GM18520 (cell line): ENCODE results near the gene TESMIN.

Source experiments
- ATAC-seq: cut with Tn5 transposase; IDR thresholded peaks from one replicate; pipeline ENCODE4 v1.9.1; 2021; ENCODE audit not compliant: unreplicated experiment

Gene TESMIN, protein sequence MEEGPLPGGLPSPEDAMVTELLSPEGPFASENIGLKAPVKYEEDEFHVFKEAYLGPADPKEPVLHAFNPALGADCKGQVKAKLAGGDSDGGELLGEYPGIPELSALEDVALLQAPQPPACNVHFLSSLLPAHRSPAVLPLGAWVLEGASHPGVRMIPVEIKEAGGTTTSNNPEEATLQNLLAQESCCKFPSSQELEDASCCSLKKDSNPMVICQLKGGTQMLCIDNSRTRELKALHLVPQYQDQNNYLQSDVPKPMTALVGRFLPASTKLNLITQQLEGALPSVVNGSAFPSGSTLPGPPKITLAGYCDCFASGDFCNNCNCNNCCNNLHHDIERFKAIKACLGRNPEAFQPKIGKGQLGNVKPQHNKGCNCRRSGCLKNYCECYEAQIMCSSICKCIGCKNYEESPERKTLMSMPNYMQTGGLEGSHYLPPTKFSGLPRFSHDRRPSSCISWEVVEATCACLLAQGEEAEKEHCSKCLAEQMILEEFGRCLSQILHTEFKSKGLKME

GRCh38 chr11:68751331-68751856, at the start of gene TESMIN:
Gene TESMIN (minus strand): TSS chr11:68751520. CDS start chr11:68750660, 860 bp downstream.
- no peak for ATAC-seq

DNA sequence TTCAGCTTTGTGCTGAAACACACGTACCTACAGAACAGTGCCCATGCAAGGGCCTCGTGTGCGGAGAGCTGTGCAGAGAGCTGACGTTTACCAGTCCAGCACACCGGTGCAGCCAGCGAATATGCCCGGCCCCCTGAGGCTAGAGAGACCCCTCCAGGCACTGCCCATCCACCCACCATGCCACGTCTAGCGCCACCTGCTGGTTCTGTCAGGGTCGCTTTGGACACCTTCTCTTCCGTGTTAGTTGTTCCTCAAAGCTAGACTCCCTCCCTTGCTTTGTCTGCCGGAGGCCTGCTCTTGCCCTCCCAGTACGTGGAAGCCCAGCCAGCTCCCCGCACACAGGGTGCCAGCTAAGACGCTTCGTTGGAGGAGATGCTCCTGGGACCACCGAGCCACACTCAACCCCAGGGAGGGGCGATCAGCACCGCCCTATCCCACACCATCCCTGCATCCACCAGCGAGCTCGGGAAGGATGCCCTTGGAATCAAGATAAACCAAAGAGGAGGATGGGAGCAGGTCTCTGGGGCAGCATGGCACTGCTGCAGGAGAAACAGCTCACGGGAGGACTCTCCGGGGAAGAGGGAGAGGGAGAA, 47.0 kb upstream of the TESMIN start:
- ATAC-seq = no peak

- no peak for ATAC-seq
Observed at GRCh38 chr11:68796801-68797200, 45.5 kb upstream of the TESMIN start.

GRCh38 chr11:68792400-68792966, 41.2 kb upstream of the TESMIN start:
- no peak for ATAC-seq

GRCh38 chr11:68784653-68785052, 33.3 kb upstream of the TESMIN start:
- ATAC-seq = no peak

GRCh38 chr11:68783216-68783821, 32.0 kb upstream of the TESMIN start:
- ATAC-seq = no peak

GRCh38 chr11:68782711-68783110, 31.4 kb upstream of the TESMIN start:
- ATAC-seq = no peak

DNA sequence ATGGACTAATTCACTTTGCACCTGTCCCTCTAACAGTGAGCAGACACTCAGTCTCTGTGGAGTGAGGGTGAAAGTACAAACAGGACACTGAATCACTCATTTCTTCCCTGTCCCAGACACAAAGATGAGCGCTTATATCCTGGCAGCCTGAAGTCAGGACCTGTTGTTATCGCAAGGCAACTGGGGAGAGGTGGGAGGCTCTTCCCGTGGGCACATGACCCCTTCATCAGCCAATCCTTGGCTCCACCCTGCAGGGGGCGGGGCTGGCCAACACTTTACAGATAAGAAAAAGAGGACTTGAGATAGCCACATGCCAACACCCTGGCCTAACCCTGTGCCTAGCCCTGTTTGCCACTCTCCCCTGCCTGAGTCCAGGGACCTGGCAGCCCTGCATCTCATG, 29.5 kb upstream of the TESMIN start:
- ATAC-seq = no peak

- ATAC-seq = no peak
Observed at GRCh38 chr11:68778205-68778604, 26.9 kb upstream of the TESMIN start.

DNA sequence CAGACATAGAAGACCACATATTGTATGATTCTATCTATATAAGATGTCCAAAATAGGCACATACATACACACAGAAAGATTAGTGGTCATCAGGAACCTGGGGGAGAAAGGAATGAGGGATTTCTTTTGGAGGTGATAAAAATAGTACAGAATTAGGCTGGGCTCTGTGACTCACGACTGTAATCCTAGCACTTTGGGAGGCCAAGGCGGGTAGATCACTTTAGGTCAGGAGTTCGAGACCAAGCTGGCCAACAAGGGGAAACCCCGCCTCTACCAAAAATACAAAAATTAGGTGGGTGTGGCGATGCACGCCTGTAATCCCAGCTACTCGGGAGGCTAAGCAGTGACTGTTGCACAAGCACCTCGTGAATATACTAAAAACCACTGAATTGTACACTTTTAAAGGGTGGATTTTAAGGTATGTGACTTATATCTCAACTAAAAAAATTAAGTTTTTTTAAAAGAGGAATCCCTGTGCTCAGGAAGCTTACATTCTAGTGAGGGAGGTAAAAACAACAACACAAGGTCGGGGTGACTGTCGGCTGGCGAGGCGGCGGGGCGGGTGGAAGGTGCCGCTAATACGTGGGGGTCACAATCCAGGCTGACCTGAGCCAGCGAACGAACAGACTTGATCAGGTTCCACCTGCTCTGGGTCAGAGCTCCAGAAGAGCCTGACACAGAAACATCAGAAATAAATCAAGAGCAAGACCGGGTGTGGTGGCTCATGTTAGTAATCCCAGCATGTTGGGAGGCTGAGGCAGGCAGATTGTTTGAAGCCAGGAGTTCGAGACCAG, 25.3 kb upstream of the TESMIN start:
- ATAC-seq = no peak

DNA sequence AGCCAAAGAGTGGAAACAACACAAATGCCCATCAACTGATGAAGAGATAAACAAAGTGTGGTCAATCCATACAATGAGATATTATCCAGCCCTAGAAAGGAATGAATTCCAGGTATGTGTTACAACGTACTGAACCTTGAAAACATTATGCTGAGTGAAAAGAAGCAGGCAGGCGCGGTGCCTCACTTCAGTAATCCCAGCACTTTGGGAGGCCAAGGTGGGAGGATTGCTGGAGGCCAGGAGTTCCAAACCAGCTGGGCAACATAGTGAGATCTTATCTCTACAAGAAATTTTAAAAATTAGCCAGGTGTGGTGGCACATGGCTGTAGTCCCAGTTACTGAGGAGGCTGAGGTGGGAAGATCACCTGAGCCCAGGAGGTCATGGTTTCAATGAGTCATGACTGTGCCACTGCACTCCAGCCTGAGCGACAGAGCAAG, 24.6 kb upstream of the TESMIN start:
- ATAC-seq = no peak

DNA sequence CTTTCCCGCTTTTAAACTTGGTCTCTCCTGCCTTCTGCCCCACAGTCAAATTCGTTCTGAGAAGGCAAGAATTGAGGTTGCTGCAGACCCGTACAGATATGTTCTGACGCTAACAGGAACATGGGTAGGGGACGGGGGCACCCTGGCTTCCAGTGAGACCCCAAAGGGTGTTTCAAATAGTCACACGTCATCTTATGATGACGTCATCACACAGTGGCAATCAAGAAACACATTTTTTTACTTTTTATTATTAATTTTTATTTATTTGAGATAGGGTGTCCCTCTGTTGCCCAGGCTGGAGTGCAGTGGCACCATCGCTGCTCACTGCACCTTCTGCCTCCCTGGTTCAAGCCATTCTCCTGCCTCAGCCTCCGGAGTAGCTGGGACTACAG, 22.9 kb upstream of the TESMIN start:
- no peak for ATAC-seq

- no peak for ATAC-seq
Observed at GRCh38 chr11:68773521-68774193, 22.3 kb upstream of the TESMIN start.

- ATAC-seq = no peak
Observed at GRCh38 chr11:68772936-68773335, 21.6 kb upstream of the TESMIN start.

GRCh38 chr11:68770781-68771180, 19.5 kb upstream of the TESMIN start:
- ATAC-seq = no peak

GRCh38 chr11:68767672-68768071, 16.4 kb upstream of the TESMIN start:
- ATAC-seq = no peak

GRCh38 chr11:68766786-68767185, 15.5 kb upstream of the TESMIN start:
- no peak for ATAC-seq

DNA sequence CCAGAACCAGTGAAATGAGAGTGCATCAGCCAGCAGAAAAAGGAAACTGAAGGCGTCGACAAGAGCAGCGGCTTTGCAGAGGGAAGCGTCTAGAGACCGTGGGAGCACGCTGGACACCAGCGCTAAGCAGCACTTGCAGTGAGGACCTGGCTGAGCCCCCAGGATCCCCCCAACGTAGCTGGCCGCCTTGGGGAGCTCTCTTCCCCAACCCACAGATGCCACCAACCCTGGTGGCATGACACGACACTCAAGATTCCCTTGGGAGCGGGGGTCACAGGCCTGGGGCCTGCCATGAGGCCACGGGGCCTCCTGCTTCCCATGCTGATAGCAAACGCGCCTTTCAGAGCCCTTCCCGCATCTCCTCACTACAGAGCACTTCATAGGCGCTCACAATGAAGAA, 13.4 kb upstream of the TESMIN start:
- ATAC-seq = no peak

GRCh38 chr11:68763926-68764657, 12.8 kb upstream of the TESMIN start:
- ATAC-seq = no peak
